ENCODE data around the gene POLD1.

Gene POLD1

GRCh38 chr19:50393589-50393988 is 9.4 kb downstream of the POLD1 start:
- Histone ChIP-seq H3K4me3 (ENCODE audit: insufficient read depth, low read length, poor library complexity, severe bottlenecking) (no peak overlapping the region), H3K36me3 (ENCODE audit: low read length) (peaks cover under 1% of the 10 kb centered on the region; the same call in 1 of the 2 replicates), H3K9me2 (replicated peaks; ENCODE audit: insufficient read depth, low read length) (no peaks in the 10 kb centered on the region), H3K79me2 (ENCODE audit: insufficient read depth, low read length) (peaks cover 70% of the 10 kb centered on the region), H3K9me3 (ENCODE audit: insufficient read depth, low read length) (no peaks in the 10 kb centered on the region), H3K27ac (ENCODE audit: low read depth, low read length) (no peak overlapping the region), H3K9ac (ENCODE audit: low read length) (no peak overlapping the region), H4K20me1 (ENCODE audit: low read depth, low read length) (no peaks in the 10 kb centered on the region), H3K4me2 (ENCODE audit: low read depth, low read length, poor library complexity, severe bottlenecking) (no peak overlapping the region), H3F3A (ENCODE audit: insufficient read depth) (peaks cover under 1% of the 10 kb centered on the region; the same call in 1 of the 2 replicates), H3K27me3 (ENCODE audit: low read length) (no peaks in the 10 kb centered on the region), H2AFZ (ENCODE audit: low read depth, low read length, severe bottlenecking) (no peak overlapping the region)
- TF ChIP-seq CTCF (IDR thresholded peaks at IDR 0.05; ENCODE audit: insufficient read depth, low read length, poor library complexity, severe bottlenecking), result no peak
- no peak for TF ChIP-seq EZH2phosphoT487 (conservative IDR thresholded peaks at IDR 0.05; ENCODE audit: low read length)

- TF ChIP-seq CTCF (IDR thresholded peaks at IDR 0.05; ENCODE audit: insufficient read depth, low read length, poor library complexity, severe bottlenecking) (no peak), EZH2phosphoT487 (conservative IDR thresholded peaks at IDR 0.05; ENCODE audit: low read length) (no peak)
- no peak overlapping the region for H3K9ac ChIP-seq (ENCODE audit: low read length)
- no peaks in the 10 kb centered on the region for H4K20me1 ChIP-seq (ENCODE audit: low read depth, low read length)
- H3F3A ChIP-seq (ENCODE audit: insufficient read depth), result no peaks in the 10 kb centered on the region
- H3K4me3 ChIP-seq (ENCODE audit: insufficient read depth, low read length, poor library complexity, severe bottlenecking), result no peak overlapping the region
- no peak overlapping the region for H2AFZ ChIP-seq (ENCODE audit: low read depth, low read length, severe bottlenecking)
- peaks cover 66% of the 10 kb centered on the region for H3K79me2 ChIP-seq (ENCODE audit: insufficient read depth, low read length)
- H3K9me2 ChIP-seq (replicated peaks; ENCODE audit: insufficient read depth, low read length), result no peaks in the 10 kb centered on the region
- H3K27me3 ChIP-seq (ENCODE audit: low read length), result no peaks in the 10 kb centered on the region
- no peaks in the 10 kb centered on the region for H3K9me3 ChIP-seq (ENCODE audit: insufficient read depth, low read length)
- H3K36me3 ChIP-seq (ENCODE audit: low read length), result no peaks in the 10 kb centered on the region
- H3K4me2 ChIP-seq (ENCODE audit: low read depth, low read length, poor library complexity, severe bottlenecking), result no peak overlapping the region
- no peak overlapping the region for H3K27ac ChIP-seq (ENCODE audit: low read depth, low read length)
Observed at GRCh38 chr19:50394017-50394416, 9.9 kb downstream of the POLD1 start.

GRCh38 chr19:50398675-50399367 is 14.7 kb downstream of the POLD1 start:
- Histone ChIP-seq H3K9me2 (replicated peaks; ENCODE audit: insufficient read depth, low read length) (no peaks in the 10 kb centered on the region), H3K9me3 (ENCODE audit: insufficient read depth, low read length) (no peaks in the 10 kb centered on the region), H3K9ac (ENCODE audit: low read length) (no peak overlapping the region), H3K27ac (ENCODE audit: low read depth, low read length) (no peak overlapping the region), H3K27me3 (ENCODE audit: low read length) (no peaks in the 10 kb centered on the region), H2AFZ (ENCODE audit: low read depth, low read length, severe bottlenecking) (no peak overlapping the region), H3F3A (ENCODE audit: insufficient read depth) (no peaks in the 10 kb centered on the region), H3K79me2 (ENCODE audit: insufficient read depth, low read length) (peaks cover 32% of the 10 kb centered on the region), H3K36me3 (ENCODE audit: low read length) (no peaks in the 10 kb centered on the region), H4K20me1 (ENCODE audit: low read depth, low read length) (no peaks in the 10 kb centered on the region), H3K4me3 (ENCODE audit: insufficient read depth, low read length, poor library complexity, severe bottlenecking) (no peak overlapping the region), H3K4me2 (ENCODE audit: low read depth, low read length, poor library complexity, severe bottlenecking) (no peak overlapping the region)
- no peak for TF ChIP-seq CTCF (IDR thresholded peaks at IDR 0.05; ENCODE audit: insufficient read depth, low read length, poor library complexity, severe bottlenecking)
- TF ChIP-seq EZH2phosphoT487 (conservative IDR thresholded peaks at IDR 0.05; ENCODE audit: low read length), result no peak
